WTC11 (cell line): Measurements from ENCODE around the gene TMEFF1. TPM values are rescaled to one million over a fixed set of nuclear protein-coding genes. Genes with fewer than 3 reads are reported as not detected.
A peak's percentile ranks its signal among the peaks of the same experiment; 100 is the strongest.

Experiments used
- ATAC-seq: fragments of 200-7000 bp; cut with Tn5 transposase; 2 replicates; pipeline ENCODE4 v1.10.0; 2021; ENCODE audit warnings: mild to moderate bottlenecking, moderate library complexity
- CTCF ChIA-PET: fragments of 300-600 bp; sonication (Branson Sonifier 250); formaldehyde crosslinking; loops from one replicate; lab custom pipeline; 2021; ENCODE audit warnings: antibody characterized with exemption; lab: Charles Lee
- POLR2A ChIA-PET: fragments of 350-600 bp; sonication (Branson Sonifier 250); formaldehyde crosslinking; loops from one replicate; lab custom pipeline; 2021; ENCODE audit warnings: antibody characterized with exemption; lab: Charles Lee
- DNase-seq: peaks from one replicate; pipeline ENCODE4 v3.0.0; 2021; ENCODE audit warnings: low spot score
- H3K27ac Mint-ChIP-seq: 2 replicates; pipeline ENCODE4 v1.8.0; 2021; ENCODE audit warnings: mixed read lengths
- H3K27me3 Mint-ChIP-seq: 2 replicates; pipeline ENCODE4 v1.8.0; 2021; ENCODE audit warnings: low read depth, mild to moderate bottlenecking, moderate library complexity, mixed read lengths
- H3K36me3 Mint-ChIP-seq: 2 replicates; pipeline ENCODE4 v1.8.0; 2021; ENCODE audit warnings: mixed read lengths
- H3K4me1 Mint-ChIP-seq: 2 replicates; pipeline ENCODE4 v1.8.0; 2022; ENCODE audit warnings: mixed read lengths
- H3K4me3 Mint-ChIP-seq: 2 replicates; pipeline ENCODE4 v1.8.0; 2021; ENCODE audit warnings: mild to moderate bottlenecking, moderate library complexity, mixed read lengths
- H3K9me3 Mint-ChIP-seq: 2 replicates; pipeline ENCODE4 v1.8.0; 2021; ENCODE audit warnings: mixed read lengths
- ARID4B ChIP-seq: sonication (generic); formaldehyde crosslinking; IDR thresholded peaks from 2 replicates; pipeline ENCODE4 v1.8.0; 2023; ENCODE audit warnings: missing genetic modification reagents, mild to moderate bottlenecking, borderline replicate concordance
- FOXJ3 ChIP-seq: sonication (generic); formaldehyde crosslinking; IDR thresholded peaks from 2 replicates; pipeline ENCODE4 v1.9.0; 2021; ENCODE audit warnings: missing genetic modification reagents, mild to moderate bottlenecking, borderline replicate concordance
- FOXP1 ChIP-seq: sonication (generic); formaldehyde crosslinking; IDR thresholded peaks from 2 replicates; pipeline ENCODE4 v1.8.0; 2022; ENCODE audit warnings: missing genetic modification reagents, mild to moderate bottlenecking, moderate library complexity, borderline replicate concordance
- PREB ChIP-seq: sonication (generic); formaldehyde crosslinking; IDR thresholded peaks from 2 replicates; pipeline ENCODE4 v1.8.1; 2022; ENCODE audit warnings: mild to moderate bottlenecking, missing genetic modification reagents, moderate library complexity, borderline replicate concordance
- TP53 ChIP-seq: sonication (generic); formaldehyde crosslinking; IDR thresholded peaks from 2 replicates; pipeline ENCODE4 v1.8.1; 2023; ENCODE audit warnings: mild to moderate bottlenecking, missing genetic modification reagents
- ZNF416 ChIP-seq: fragments of 250-450 bp; sonication (Bioruptor Pico); IDR thresholded peaks from 2 replicates; pipeline ENCODE4 v1.9.0; 2021; ENCODE audit warnings: mild to moderate bottlenecking, inconsistent platforms
- ZNF532 ChIP-seq: fragments of 250-450 bp; sonication (Bioruptor Pico); IDR thresholded peaks from 2 replicates; pipeline ENCODE4 v1.9.0; 2021; ENCODE audit warnings: mild to moderate bottlenecking, borderline replicate concordance
- total RNA-seq: library from RNA; stranded (reverse); gene quantifications from 3 replicates; pipeline ENCODE4 v1.2.3, GENCODE V29; 2021
- TF ChIP-seq, protein P1 (sequence below): fragments of 200-600 bp; IDR thresholded peaks from 2 replicates; pipeline ENCODE4 v1.8.0; 2022; ENCODE audit warnings: antibody characterized with exemption

Gene TMEFF1
- total RNA-seq, 1 experiment from 2014 or later = 62.7 TPM

GRCh38 chr9:100445161-100445902 lies 27.6 kb upstream of the TMEFF1 start (continued):
- no peak for TF ChIP-seq PREB
- TF ChIP-seq, all 79 proteins: peak for 0

GRCh38 chr9:100445903-100446549 lies 26.9 kb upstream of the TMEFF1 start:
- H3K27ac Mint-ChIP-seq = no peak overlapping the region
- H3K36me3 Mint-ChIP-seq = peaks cover 8% of the 10 kb centered on the region
- H3K4me1 Mint-ChIP-seq = peaks cover 29% of the 10 kb centered on the region
- CTCF ChIA-PET = interaction anchor here (1.0 to 1.3 kb wide), 2 partner anchors 9 to 14 kb away, joined by 3 to 5 read pairs; no protein-coding TSS in a partner anchor
- H3K27me3 Mint-ChIP-seq = no peaks in the 10 kb centered on the region
- no peaks in the 10 kb centered on the region for H3K9me3 Mint-ChIP-seq
- H3K4me3 Mint-ChIP-seq = no peak overlapping the region
- ATAC-seq = no peak
- no peak for DNase-seq
- POLR2A ChIA-PET = no interaction called here
- TF ChIP-seq FOXJ3 = no peak
- TF ChIP-seq TP53 (CRISPR knock-in tag) = no peak
- no peak for TF ChIP-seq ZNF416
- no peak for TF ChIP-seq ZNF532 (CRISPR knock-in tag)

DNA sequence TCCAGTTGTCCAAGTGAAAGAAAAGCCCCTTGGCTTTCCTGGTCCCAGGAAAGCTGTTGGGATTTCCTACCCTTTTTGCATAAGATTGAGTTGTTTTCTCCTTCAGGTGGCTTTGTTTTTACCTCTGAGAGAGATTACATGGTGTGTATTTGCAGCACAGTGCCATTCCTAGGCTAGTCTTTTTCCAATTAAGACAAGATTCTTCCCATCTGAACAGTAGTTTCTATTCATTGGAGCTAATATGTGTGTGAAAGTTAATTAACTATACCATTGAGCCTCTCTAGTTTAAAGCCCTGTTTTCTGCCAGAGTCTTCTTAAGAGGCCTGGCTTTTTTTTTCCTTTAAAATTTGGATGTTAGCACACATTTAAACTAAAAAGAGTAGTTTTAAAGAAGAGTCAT lies 25.9 kb upstream of the TMEFF1 start:
- no peak for DNase-seq
- H3K9me3 Mint-ChIP-seq = no peaks in the 10 kb centered on the region
- TF ChIP-seq TP53 (CRISPR knock-in tag) (no peak), ARID4B (no peak), PREB (no peak), FOXP1 (no peak), FOXJ3 (no peak)
- TF ChIP-seq, protein P1, sequence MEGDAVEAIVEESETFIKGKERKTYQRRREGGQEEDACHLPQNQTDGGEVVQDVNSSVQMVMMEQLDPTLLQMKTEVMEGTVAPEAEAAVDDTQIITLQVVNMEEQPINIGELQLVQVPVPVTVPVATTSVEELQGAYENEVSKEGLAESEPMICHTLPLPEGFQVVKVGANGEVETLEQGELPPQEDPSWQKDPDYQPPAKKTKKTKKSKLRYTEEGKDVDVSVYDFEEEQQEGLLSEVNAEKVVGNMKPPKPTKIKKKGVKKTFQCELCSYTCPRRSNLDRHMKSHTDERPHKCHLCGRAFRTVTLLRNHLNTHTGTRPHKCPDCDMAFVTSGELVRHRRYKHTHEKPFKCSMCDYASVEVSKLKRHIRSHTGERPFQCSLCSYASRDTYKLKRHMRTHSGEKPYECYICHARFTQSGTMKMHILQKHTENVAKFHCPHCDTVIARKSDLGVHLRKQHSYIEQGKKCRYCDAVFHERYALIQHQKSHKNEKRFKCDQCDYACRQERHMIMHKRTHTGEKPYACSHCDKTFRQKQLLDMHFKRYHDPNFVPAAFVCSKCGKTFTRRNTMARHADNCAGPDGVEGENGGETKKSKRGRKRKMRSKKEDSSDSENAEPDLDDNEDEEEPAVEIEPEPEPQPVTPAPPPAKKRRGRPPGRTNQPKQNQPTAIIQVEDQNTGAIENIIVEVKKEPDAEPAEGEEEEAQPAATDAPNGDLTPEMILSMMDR = no peak
- TF ChIP-seq, all 79 proteins: peak for 0
- no peaks in the 10 kb centered on the region for H3K27me3 Mint-ChIP-seq
- peaks cover 24% of the 10 kb centered on the region for H3K4me1 Mint-ChIP-seq
- H3K4me3 Mint-ChIP-seq = no peak overlapping the region
- peak overlapping the region; percentile 81 for H3K27ac Mint-ChIP-seq
- ATAC-seq = no peak
- ChIA-PET POLR2A (no interaction called here), CTCF (no interaction called here)
- H3K36me3 Mint-ChIP-seq = peaks cover 13% of the 10 kb centered on the region
